GM19467 (cell line): ENCODE results near the gene C2CD2.

Experiments used
- ATAC-seq: cut with Tn5 transposase; IDR thresholded peaks from one replicate; pipeline ENCODE4 v1.9.1; 2021; ENCODE audit warnings: mild to moderate bottlenecking, moderate library complexity; ENCODE audit not compliant: unreplicated experiment

C2CD2 gene

GRCh38 chr21:41871293-41872030 lies 82.4 kb downstream of the C2CD2 start:
- no peak for ATAC-seq

GRCh38 chr21:41869771-41870170 lies 84.0 kb downstream of the C2CD2 start:
- ATAC-seq = no peak

- peak; percentile 62 for ATAC-seq
Observed at GRCh38 chr21:41868062-41868710, 85.6 kb downstream of the C2CD2 start.

- no peak for ATAC-seq
Observed at GRCh38 chr21:41867313-41867712, 86.5 kb downstream of the C2CD2 start.

GRCh38 chr21:41866274-41866809 lies 87.5 kb downstream of the C2CD2 start:
- ATAC-seq = no peak

GRCh38 chr21:41865002-41865777 lies 88.6 kb downstream of the C2CD2 start:
- peak; percentile 30 for ATAC-seq

- no peak for ATAC-seq
Observed at GRCh38 chr21:41864311-41865001, 89.4 kb downstream of the C2CD2 start.

GRCh38 chr21:41863439-41863740 lies 90.4 kb downstream of the C2CD2 start:
- no peak for ATAC-seq

- no peak for ATAC-seq
Observed at GRCh38 chr21:41861987-41862386, 91.8 kb downstream of the C2CD2 start.

- no peak for ATAC-seq
Observed at GRCh38 chr21:41861255-41861654, 92.6 kb downstream of the C2CD2 start.

GRCh38 chr21:41859297-41859980 lies 94.4 kb downstream of the C2CD2 start:
- no peak for ATAC-seq

- no peak for ATAC-seq
Observed at GRCh38 chr21:41858466-41859296, 95.1 kb downstream of the C2CD2 start.

GRCh38 chr21:41857771-41858300 lies 96.0 kb downstream of the C2CD2 start:
- no peak for ATAC-seq

GRCh38 chr21:41856572-41856971 lies 97.2 kb downstream of the C2CD2 start:
- ATAC-seq = no peak

GRCh38 chr21:41854426-41854995 lies 99.3 kb downstream of the C2CD2 start:
- ATAC-seq = no peak

GRCh38 chr21:41852929-41853320 lies 100.9 kb downstream of the C2CD2 start:
- ATAC-seq = no peak

- ATAC-seq = no peak
Observed at GRCh38 chr21:41852151-41852928, 101.5 kb downstream of the C2CD2 start.

GRCh38 chr21:41851090-41851790 lies 102.6 kb downstream of the C2CD2 start:
- no peak for ATAC-seq
